Stimulated activated naive CD8-positive, alpha-beta T cell treated with anti-CD3 and anti-CD28 coated beads, Interleukin-15, Interleukin-2, amounts not matched to agents 100 ng/mL and 50 ng/mL, for 24 hours (primary cell): Measurements from ENCODE around the gene STXBP4.
A peak's percentile ranks its signal among the peaks of the same experiment; 100 is the strongest.
"Not testable (repeated sequence)": the region's sequence is repeated elsewhere in the genome, so short reads cannot be mapped to it uniquely, and the experiment has no call there.

Experiments used
- H3K27ac Mint-ChIP-seq: one replicate; pipeline ENCODE4 v1.8.0; 2021; ENCODE audit warnings: mild to moderate bottlenecking, mixed read lengths
- H3K27me3 Mint-ChIP-seq: one replicate; pipeline ENCODE4 v1.8.0; 2021; ENCODE audit warnings: mixed read lengths
- H3K36me3 Mint-ChIP-seq: one replicate; pipeline ENCODE4 v1.8.0; 2021; ENCODE audit warnings: low read depth, mixed read lengths
- H3K4me1 Mint-ChIP-seq: one replicate; pipeline ENCODE4 v1.8.0; 2021; ENCODE audit warnings: low read depth, mixed read lengths
- H3K4me3 Mint-ChIP-seq: one replicate; pipeline ENCODE4 v1.8.0; 2021; ENCODE audit warnings: mild to moderate bottlenecking, mixed read lengths
- H3K9me3 Mint-ChIP-seq: one replicate; pipeline ENCODE4 v1.8.0; 2021; ENCODE audit warnings: mixed read lengths

The STXBP4 gene

DNA sequence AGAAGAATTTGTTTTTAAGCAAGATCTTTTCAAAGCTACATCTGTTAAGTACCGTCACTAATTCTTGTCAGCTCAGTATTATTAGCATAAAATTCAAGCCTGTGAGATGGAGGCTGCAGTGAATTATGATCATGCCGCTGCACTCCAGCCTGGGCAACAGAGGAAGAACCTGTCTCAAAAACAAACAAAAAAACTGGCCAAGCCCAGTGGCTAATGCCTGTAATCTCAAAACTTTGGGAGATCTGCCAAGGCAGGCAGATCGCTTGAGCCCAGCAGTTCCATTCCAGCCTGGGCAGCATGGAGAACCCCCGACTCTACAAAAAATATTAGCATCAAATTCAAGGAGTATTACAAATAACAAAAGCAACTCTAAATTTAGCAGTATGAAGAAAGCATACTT lies 88.0 kb downstream of the STXBP4 start:
- Mint-ChIP-seq H3K27me3 (no peaks in the 10 kb centered on the region), H3K27ac (no peak overlapping the region), H3K36me3 (no peaks in the 10 kb centered on the region), H3K4me3 (no peak overlapping the region), H3K9me3 (no peaks in the 10 kb centered on the region), H3K4me1 (no peaks in the 10 kb centered on the region)

DNA sequence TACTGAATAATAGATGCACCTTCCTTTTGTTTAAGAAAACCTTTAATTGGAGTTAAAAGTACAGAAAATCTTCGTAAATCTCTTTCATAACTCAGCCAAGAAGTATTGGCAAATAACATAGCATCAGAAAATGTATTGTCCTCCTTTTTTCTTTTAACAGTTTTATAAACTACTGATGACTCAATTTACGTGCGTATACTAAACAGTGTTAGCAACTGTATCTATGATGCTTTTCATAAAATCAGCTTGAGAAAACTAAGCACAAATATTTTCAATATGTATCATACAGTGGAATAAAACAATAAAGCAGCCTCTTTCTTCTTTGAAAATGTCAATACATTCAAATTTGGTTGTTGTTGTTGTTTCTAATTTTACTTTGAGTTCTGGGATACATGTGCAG lies 88.6 kb downstream of the STXBP4 start:
- Mint-ChIP-seq H3K27ac (no peak overlapping the region), H3K27me3 (no peaks in the 10 kb centered on the region), H3K4me1 (no peaks in the 10 kb centered on the region), H3K36me3 (no peaks in the 10 kb centered on the region), H3K4me3 (no peak overlapping the region), H3K9me3 (no peaks in the 10 kb centered on the region)

DNA sequence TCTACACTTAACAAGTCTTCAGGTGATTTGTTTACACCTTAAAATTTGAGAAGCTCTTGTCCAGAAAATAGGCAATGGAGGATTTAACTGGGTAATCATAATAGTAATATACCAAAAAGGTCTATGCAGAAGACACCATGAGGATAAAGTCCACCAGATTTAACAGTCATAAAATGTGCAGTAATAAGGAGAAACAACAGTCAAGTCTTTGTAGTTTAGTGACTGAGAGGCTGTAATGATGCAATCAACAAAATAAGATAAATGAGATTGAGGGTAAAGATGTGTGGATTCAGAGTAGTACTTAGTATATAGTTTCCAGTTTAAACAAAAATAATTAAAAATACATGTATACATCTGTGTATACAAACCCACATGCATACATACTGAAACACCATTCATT lies 91.2 kb downstream of the STXBP4 start:
- H3K27me3 Mint-ChIP-seq, result no peaks in the 10 kb centered on the region

DNA sequence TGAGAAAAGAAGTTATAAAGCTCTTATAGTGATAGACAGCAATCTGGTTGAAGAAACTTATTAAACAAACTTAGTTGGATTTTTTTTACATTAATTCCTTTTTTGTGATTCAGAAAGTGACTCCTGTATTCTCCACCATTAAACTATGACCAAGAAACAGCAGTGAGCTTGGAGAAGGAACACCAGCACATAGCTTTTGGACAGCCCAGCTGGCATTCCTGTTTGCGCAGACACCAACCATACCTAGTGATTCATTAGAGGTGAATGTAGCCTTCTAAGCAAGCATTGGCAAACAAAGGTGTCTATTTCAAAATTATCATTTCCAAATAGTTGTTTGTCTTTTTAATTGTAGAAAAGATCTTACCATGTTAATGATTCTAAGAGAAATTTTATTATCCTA lies 94.4 kb downstream of the STXBP4 start:
- H3K9me3 Mint-ChIP-seq, result no peaks in the 10 kb centered on the region
- no peaks in the 10 kb centered on the region for H3K36me3 Mint-ChIP-seq
- no peak overlapping the region for H3K4me3 Mint-ChIP-seq
- H3K4me1 Mint-ChIP-seq, result no peaks in the 10 kb centered on the region
- no peaks in the 10 kb centered on the region for H3K27me3 Mint-ChIP-seq
- no peak overlapping the region for H3K27ac Mint-ChIP-seq

More for the DNA sequence above, 91.2 kb downstream of the STXBP4 start:
- no peak overlapping the region for H3K27ac Mint-ChIP-seq
- no peak overlapping the region for H3K4me3 Mint-ChIP-seq
- no peaks in the 10 kb centered on the region for H3K36me3 Mint-ChIP-seq
- H3K4me1 Mint-ChIP-seq, result no peaks in the 10 kb centered on the region
- no peaks in the 10 kb centered on the region for H3K9me3 Mint-ChIP-seq

DNA sequence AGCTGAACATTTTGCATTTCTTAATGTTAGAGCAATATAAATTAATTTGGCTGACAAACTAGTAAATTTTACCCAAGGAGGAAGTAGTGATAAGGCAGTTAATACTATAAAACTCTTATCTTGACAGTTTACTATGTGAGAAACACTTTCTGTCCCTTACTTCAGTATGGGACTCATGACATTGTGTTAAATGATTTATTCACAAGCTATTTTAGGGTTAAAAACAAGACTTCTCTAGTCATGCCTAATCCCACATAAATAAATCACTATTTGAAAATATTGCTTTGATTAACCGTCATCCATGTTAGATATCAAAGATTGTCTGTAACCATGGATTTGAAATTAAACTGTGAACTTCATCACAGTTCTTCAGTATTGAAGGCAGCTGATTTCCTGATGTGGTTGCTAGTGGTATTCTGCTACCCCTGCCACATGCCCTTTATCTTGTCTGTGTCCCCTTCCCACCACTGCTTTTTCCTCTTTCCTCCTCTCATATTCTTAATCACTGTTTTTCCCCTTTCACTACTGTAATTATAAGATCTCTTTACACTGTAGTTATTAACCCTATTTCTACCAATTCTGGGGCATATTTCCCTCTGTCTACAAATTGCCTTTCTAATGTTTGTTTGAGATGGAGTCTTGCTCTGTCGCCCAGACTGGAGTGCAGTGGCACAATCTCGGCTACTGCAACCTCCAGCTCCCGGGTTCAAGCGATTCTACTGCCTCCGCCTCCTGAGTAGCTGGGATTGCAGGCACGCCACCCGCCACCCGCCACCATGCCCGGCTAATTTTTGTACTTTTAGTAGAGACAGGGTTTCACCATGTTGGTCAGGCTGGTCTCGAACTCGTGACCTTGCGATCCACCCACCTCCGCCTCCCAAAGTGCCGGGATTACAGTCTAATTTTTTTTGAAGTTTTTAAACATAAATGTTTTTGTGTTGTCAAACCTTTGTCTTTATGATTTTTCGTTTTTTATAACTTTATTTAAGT lies 95.6 kb downstream of the STXBP4 start:
- H3K27me3 Mint-ChIP-seq, result no peaks in the 10 kb centered on the region
- H3K36me3 Mint-ChIP-seq, result no peaks in the 10 kb centered on the region
- H3K27ac Mint-ChIP-seq, result no peak overlapping the region
- no peak overlapping the region for H3K4me3 Mint-ChIP-seq
- H3K9me3 Mint-ChIP-seq, result no peaks in the 10 kb centered on the region
- H3K4me1 Mint-ChIP-seq, result no peaks in the 10 kb centered on the region

DNA sequence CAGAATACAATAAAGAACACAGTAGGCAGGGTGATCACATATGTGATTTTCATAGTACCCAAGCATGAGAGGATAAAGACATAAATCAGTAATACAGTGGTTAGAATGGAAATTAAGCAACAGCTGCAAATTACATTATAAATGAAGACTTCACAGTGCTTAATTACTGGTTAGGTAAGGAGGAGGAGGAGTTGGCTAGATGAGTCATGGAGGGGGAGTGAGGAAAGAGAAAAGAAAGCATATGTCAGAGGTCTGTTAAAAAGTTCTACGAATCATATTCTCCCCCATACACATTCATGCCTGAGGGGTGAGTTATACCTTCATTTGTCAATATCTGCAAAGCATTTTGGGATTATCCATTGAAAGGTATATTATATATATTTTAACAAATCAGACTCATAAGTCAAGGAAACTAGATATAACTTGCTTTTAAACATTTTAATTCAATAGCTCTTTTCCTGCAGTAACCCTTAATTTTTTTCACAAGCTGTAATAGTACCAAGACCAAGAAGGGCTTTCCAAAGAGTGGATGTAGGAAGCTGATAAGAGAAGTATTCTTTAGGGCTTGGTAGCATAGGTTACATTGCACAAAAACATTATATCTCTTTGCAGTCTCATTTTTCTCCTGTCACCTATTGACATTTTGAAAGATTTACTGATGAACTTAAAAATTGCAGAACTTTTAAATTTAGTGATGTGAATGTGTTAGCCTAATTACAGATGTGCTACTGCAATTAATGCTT lies 99.3 kb downstream of the STXBP4 start:
- Mint-ChIP-seq H3K9me3 (no peaks in the 10 kb centered on the region), H3K36me3 (no peaks in the 10 kb centered on the region), H3K4me3 (no peak overlapping the region), H3K27ac (no peak overlapping the region), H3K4me1 (no peaks in the 10 kb centered on the region), H3K27me3 (no peaks in the 10 kb centered on the region)

DNA sequence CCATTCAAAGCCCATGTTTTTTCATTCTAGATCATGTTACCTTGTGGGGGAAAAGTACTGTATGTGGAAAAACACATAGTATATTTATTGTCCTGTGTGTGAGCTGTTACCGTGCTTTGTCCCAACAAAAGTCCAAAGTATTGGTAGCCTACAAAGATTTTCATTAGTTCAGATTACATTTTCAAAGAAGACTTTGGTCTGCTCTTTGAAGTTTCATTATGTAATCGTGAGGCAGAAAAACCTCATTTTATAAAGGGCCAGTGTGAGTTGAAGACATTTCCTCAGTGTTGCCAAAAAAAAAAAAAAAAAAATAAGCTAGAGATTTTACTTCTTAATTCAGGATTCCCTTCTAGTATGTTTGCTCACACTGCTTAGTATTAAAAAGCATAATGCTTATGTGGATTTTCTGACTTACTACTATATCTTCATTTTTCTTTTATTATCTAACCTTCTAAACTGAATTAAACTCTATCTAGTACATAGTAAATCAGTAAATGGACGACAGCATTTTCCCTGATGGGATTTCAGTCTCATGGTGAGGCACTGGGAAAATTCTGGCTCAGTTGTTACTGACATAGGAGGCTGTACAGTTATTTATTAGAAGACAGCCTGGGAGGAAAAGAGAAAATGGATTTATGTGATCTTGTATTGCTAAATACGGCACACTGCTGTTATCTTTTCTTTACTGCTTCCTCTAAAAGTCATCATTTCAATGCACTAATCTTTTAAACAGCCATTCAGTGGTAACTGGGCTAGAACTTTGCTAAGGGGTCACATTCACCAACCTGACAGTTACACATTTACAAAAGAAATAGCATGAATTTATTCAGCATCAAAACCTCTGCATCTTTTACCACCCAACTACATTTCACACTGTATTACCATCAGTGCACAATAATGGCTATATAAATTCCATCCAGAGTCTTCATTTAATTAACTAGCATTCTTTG lies 100.6 kb downstream of the STXBP4 start:
- Mint-ChIP-seq H3K36me3 (peaks cover 5% of the 10 kb centered on the region), H3K9me3 (no peaks in the 10 kb centered on the region), H3K27me3 (no peaks in the 10 kb centered on the region), H3K27ac (no peak overlapping the region), H3K4me3 (no peak overlapping the region), H3K4me1 (no peaks in the 10 kb centered on the region)

DNA sequence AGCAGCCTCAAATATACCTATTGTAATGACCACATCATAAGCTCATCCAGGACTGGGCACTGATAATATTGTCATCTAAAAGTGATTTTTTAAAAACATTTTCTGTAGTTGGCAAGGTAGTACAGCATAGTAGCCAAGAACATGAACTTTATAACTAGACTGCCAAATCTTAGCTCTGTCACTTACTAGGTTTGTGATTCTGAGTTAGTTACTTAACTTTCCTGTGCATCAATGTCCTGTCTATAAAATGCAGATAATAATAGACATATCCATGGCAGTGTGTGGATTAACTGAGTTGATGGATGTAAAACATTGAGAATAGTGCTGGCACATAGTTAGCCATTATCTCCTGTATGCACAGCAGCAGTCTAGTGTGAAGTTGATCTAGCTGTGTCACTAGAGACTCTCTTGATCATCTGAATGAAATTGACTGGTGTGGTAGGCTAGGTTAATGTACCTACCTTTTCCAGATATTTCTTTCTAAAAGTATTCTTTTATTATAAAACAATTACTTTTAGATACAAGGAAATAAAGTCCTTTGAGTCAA lies 101.5 kb downstream of the STXBP4 start:
- Mint-ChIP-seq H3K27ac (no peak overlapping the region), H3K9me3 (no peaks in the 10 kb centered on the region), H3K4me3 (no peak overlapping the region), H3K4me1 (no peaks in the 10 kb centered on the region), H3K36me3 (peaks cover 10% of the 10 kb centered on the region), H3K27me3 (no peaks in the 10 kb centered on the region)

DNA sequence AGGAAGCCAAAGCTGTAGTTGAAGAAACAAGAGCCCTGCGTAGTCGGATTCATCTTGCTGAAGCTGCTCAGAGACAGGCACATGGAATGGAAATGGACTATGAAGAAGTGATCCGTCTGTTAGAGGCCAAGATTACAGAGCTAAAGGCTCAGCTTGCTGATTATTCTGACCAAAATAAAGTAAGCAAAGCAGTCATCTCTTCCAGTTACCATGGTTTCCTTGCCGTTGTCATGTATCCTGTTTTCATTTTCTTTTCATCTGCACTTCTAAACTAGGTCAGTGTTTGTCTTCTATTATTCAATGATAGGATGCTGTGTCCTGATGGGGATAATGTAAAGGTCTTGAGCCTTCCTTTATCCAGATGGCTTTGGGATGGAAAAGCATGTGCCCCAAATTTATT lies 104.3 kb downstream of the STXBP4 start:
- no peaks in the 10 kb centered on the region for H3K27me3 Mint-ChIP-seq
- H3K27ac Mint-ChIP-seq, result no peak overlapping the region
- no peaks in the 10 kb centered on the region for H3K4me1 Mint-ChIP-seq
- peaks cover 20% of the 10 kb centered on the region for H3K36me3 Mint-ChIP-seq
- H3K4me3 Mint-ChIP-seq, result no peak overlapping the region
- H3K9me3 Mint-ChIP-seq, result no peaks in the 10 kb centered on the region

DNA sequence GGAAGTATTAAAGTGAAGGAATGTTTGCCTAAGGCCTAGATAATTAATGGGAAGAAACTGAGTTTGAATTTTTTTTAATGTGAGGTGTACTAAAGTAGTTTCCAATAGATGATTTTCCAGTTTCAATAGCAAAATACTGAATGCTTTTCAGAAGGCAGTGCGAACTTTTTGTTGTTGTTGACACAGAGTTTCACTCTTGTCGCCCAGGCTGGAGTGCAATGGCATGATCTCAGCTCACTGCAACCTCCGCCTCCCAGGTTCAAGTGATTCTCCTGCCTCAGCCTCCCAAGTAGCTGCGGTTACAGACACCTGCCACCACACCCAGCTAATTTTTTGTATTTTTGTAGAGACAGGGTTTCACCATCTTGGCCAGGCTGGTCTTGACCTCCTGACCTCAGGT lies 104.9 kb downstream of the STXBP4 start:
- H3K27ac Mint-ChIP-seq, H3K27me3 Mint-ChIP-seq, H3K9me3 Mint-ChIP-seq, H3K4me1 Mint-ChIP-seq, H3K4me3 Mint-ChIP-seq: not testable (repeated sequence)
- H3K36me3 Mint-ChIP-seq, result peaks cover 26% of the 10 kb centered on the region

DNA sequence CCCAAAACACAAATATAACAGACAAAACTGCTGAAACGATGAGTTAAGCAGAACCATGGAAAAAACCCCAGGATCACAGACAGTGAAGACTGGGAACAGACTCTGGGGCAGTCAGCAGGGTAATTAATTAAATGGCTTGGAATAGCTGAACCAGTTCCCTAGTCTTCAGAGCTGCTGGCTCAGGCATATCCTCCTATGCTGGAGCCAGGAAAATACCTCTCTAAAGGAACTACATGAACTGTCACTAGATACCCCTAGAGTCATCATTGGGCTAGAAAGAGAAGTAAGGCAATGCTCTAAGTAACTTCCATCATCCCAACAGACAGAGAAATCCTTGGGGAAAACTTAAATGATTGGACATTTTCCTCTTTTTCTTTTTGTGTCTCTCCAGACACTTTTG lies 113.0 kb downstream of the STXBP4 start:
- Mint-ChIP-seq H3K36me3 (peaks cover 39% of the 10 kb centered on the region), H3K9me3 (no peaks in the 10 kb centered on the region)

DNA sequence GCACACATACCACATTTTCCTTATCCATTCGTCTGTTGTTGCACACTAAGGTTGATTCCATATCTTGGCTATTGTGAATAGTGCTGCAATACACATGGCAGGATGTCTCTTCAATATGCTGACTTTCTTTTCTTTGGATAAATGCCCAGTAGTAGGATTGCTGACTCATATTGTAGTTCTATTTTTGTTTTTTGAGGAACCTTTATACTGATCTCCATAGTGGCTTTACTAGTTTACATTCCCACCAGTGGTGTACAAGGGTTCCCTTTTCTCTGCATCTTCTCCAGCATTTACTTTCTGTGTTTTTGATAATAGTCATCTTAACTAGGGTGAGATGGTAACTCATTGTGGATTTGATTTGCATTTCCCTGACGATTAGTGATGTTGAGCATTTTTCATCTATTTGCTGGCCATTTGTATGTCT lies 118.1 kb downstream of the STXBP4 start:
- Mint-ChIP-seq H3K4me3 (no peak overlapping the region), H3K36me3 (peaks cover 30% of the 10 kb centered on the region), H3K9me3 (no peaks in the 10 kb centered on the region), H3K27ac (no peak overlapping the region), H3K27me3 (no peaks in the 10 kb centered on the region), H3K4me1 (peaks cover 10% of the 10 kb centered on the region)

More for the DNA sequence above, 113.0 kb downstream of the STXBP4 start:
- H3K27ac Mint-ChIP-seq, result no peak overlapping the region
- no peak overlapping the region for H3K4me3 Mint-ChIP-seq
- H3K4me1 Mint-ChIP-seq, result no peaks in the 10 kb centered on the region
- no peaks in the 10 kb centered on the region for H3K27me3 Mint-ChIP-seq

DNA sequence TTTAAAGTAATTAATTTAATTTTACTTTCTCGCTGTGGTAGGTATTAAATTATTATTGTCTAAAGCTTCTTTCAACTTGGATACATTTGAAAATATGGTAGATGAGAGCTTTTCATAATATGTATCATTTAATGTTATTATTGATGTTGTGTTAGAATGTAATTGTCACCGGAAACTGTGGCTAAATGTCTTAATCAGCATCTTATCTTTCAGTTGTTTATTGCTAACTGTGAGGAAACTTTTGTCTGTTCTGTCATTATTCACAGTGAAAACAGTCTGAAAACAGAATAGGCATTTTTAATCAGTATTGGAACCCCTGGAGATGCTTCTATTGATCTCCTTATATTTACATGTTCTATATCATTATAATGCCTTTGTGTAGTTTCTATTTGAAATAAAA lies 120.7 kb downstream of the STXBP4 start:
- H3K36me3 Mint-ChIP-seq, result peaks cover 24% of the 10 kb centered on the region
- peaks cover 10% of the 10 kb centered on the region for H3K4me1 Mint-ChIP-seq
- no peak overlapping the region for H3K27ac Mint-ChIP-seq
- H3K9me3 Mint-ChIP-seq, result no peaks in the 10 kb centered on the region
- H3K27me3 Mint-ChIP-seq, result no peaks in the 10 kb centered on the region
- no peak overlapping the region for H3K4me3 Mint-ChIP-seq

DNA sequence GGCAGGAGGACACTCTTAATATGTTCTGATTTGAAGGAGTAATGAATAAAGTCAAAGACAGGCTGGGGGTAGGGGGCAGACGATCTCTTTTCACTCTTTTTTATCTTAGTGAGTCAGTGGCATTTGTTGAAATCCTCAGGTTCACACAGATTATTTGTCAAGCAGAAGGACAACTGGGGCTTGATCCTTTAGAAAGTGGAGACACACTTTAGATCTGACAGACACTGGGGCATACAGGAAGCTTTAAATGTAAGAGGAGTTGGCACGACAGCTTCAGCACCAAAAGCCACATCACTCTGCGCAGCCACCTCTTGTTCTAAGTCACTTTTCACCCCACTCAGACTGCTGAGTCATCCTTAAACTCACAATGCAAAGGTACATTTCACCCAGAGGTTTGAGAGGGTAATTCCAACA lies 121.5 kb downstream of the STXBP4 start:
- no peaks in the 10 kb centered on the region for H3K27me3 Mint-ChIP-seq
- peaks cover 10% of the 10 kb centered on the region for H3K4me1 Mint-ChIP-seq
- H3K27ac Mint-ChIP-seq, result peak overlapping the region; percentile 74
- no peaks in the 10 kb centered on the region for H3K9me3 Mint-ChIP-seq
- no peak overlapping the region for H3K4me3 Mint-ChIP-seq
- H3K36me3 Mint-ChIP-seq, result peaks cover 24% of the 10 kb centered on the region
